Measurements from ENCODE around the gene PTGER1. TPM values are rescaled to one million over a fixed set of nuclear protein-coding genes. Genes with fewer than 3 reads are reported as not detected.

Gene PTGER1
- total RNA-seq, 1 experiment from 2014 or later = 0.20 TPM

DNA sequence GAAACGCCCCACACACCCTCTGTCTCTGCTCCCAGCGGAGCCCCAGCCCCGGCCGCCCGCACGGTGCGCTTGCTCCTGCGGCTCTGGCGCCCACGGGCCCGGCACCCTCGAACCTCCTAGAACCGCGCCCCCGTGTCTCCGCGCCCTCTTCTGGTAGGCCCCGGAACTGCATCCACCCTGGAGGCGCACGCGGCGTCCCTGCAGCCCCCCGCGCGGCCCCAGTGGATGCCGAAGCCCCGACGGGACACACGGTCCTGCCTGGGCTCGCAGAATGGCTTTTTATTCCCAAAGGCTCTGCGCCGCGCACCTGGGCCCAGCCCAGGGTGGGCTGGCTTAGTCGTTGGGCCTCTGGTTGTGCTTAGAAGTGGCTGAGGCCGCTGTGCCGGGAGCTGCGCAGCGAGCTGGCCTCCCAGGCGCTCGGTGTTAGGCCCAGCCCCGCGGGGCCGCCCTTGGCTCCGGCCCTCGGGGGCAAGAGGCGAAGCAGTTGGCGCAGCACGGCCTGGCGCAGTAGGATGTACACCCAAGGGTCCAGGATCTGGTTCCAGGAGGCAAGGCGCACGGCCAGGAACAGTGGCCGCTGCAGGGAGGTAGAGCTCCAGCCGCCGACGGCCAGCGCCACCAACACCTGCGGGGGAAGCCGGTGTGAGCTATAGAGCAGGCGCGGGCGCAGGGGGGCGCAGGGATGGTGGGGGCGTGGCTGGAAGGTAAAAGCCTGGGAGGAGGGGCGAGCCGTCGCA is 2.8 kb downstream of the PTGER1 start:
- Mint-ChIP-seq H3K36me3 (ENCODE audit: insufficient read depth, unreplicated experiment) (peaks cover 63% of the 10 kb centered on the region), H3K4me1 (ENCODE audit: low read depth, unreplicated experiment) (peaks cover 15% of the 10 kb centered on the region), H3K9me3 (ENCODE audit: unreplicated experiment) (no peaks in the 10 kb centered on the region), H3K27ac (ENCODE audit: unreplicated experiment) (peak overlapping the region; percentile 60), H3K4me3 (ENCODE audit: unreplicated experiment) (peak overlapping the region; percentile 50), H3K27me3 (ENCODE audit: insufficient read depth, unreplicated experiment) (no peaks in the 10 kb centered on the region)
- TF ChIP-seq, protein P1, sequence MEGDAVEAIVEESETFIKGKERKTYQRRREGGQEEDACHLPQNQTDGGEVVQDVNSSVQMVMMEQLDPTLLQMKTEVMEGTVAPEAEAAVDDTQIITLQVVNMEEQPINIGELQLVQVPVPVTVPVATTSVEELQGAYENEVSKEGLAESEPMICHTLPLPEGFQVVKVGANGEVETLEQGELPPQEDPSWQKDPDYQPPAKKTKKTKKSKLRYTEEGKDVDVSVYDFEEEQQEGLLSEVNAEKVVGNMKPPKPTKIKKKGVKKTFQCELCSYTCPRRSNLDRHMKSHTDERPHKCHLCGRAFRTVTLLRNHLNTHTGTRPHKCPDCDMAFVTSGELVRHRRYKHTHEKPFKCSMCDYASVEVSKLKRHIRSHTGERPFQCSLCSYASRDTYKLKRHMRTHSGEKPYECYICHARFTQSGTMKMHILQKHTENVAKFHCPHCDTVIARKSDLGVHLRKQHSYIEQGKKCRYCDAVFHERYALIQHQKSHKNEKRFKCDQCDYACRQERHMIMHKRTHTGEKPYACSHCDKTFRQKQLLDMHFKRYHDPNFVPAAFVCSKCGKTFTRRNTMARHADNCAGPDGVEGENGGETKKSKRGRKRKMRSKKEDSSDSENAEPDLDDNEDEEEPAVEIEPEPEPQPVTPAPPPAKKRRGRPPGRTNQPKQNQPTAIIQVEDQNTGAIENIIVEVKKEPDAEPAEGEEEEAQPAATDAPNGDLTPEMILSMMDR (IDR thresholded peaks at IDR 0.05; ENCODE audit: insufficient read depth in 1 of 2, low read depth in 1 of 2, low read length in 1 of 2, severe bottlenecking in 1 of 2, unreplicated experiment in 1 of 2) = peak; percentile 81 to 94
- H3K36me3 ChIP-seq (ENCODE audit: control insufficient read depth, insufficient read depth, low read length) = no peaks in the 10 kb centered on the region
- ChIA-PET CTCF (interaction anchor here (0.5 to 1.7 kb wide), 17 partner anchors 9 to 607 kb away, joined by 3 to 22 read pairs (median 4); partner anchors contain the start of genes ASF1B, GIPC1 and PKN1), POLR2A (interaction anchor here (0.5 to 0.6 kb wide), 2 partner anchors 58 to 93 kb away, joined by 4 to 5 read pairs; partner anchors contain the start of gene TECR)
- no peaks in the 10 kb centered on the region for H3K9me3 ChIP-seq
- H3K4me1 ChIP-seq = no peaks in the 10 kb centered on the region; the same call in 1 of the 2 replicates
- intact Hi-C loops (cut with micrococcal nuclease; ENCODE audit: unreplicated experiment) = loop anchor here (1.0 to 10.0 kb wide), 2 partner anchors 108 to 335 kb away; no protein-coding TSS in a partner anchor
- no TSS peak for BruUV-seq (replicated peaks)
- DNase-seq = peak; percentile 66 to 81
- peak overlapping the region; percentile 45 for H3K4me3 ChIP-seq (ENCODE audit: low read depth, low read length)
- H3K27me3 ChIP-seq (replicated peaks; ENCODE audit: control insufficient read depth, insufficient read depth, low read length) = no peaks in the 10 kb centered on the region

GRCh38 chr19:14471436-14472187 is 3.5 kb downstream of the PTGER1 start:
- intact Hi-C loops (cut with micrococcal nuclease; ENCODE audit: unreplicated experiment) = loop anchor here (1.0 to 10.0 kb wide), 2 partner anchors 107 to 334 kb away; no protein-coding TSS in a partner anchor
- peaks cover 56% of the 10 kb centered on the region for H3K36me3 Mint-ChIP-seq (ENCODE audit: insufficient read depth, unreplicated experiment)
- H3K27me3 Mint-ChIP-seq (ENCODE audit: insufficient read depth, unreplicated experiment) = no peaks in the 10 kb centered on the region
- Histone ChIP-seq H3K9me3 (no peaks in the 10 kb centered on the region), H3K4me3 (ENCODE audit: low read depth, low read length) (no peak overlapping the region), H3K27me3 (replicated peaks; ENCODE audit: control insufficient read depth, insufficient read depth, low read length) (no peaks in the 10 kb centered on the region), H3K4me1 (no peaks in the 10 kb centered on the region; the same call in 1 of the 2 replicates), H3K36me3 (ENCODE audit: control insufficient read depth, insufficient read depth, low read length) (no peaks in the 10 kb centered on the region)
- POLR2A ChIA-PET = no interaction called here
- H3K4me1 Mint-ChIP-seq (ENCODE audit: low read depth, unreplicated experiment) = peaks cover 12% of the 10 kb centered on the region
- H3K9me3 Mint-ChIP-seq (ENCODE audit: unreplicated experiment) = no peaks in the 10 kb centered on the region
- peak overlapping the region; percentile 50 for H3K4me3 Mint-ChIP-seq (ENCODE audit: unreplicated experiment)
- TF ChIP-seq, protein P1 (IDR thresholded peaks at IDR 0.05; ENCODE audit: insufficient read depth in 1 of 2, low read depth in 1 of 2, low read length in 1 of 2, severe bottlenecking in 1 of 2, unreplicated experiment in 1 of 2) = no peak
- CTCF ChIA-PET = interaction anchor here (0.5 to 1.7 kb wide), 4 partner anchors 32 to 436 kb away, joined by 3 to 22 read pairs (median 4); partner anchors contain the start of gene ASF1B
- H3K27ac Mint-ChIP-seq (ENCODE audit: unreplicated experiment) = no peak overlapping the region
- DNase-seq = no peak
- no TSS peak for BruUV-seq (replicated peaks)

Measured in Caco-2 (cell line).